NCI-H526 treated with DMSO at 0.1 percent for 48 hours (cell line): ENCODE measurements around the gene ZNF358.
A peak's percentile ranks its signal among the peaks of the same experiment; 100 is the strongest.

ENCODE experiments used
- DNase-seq: peaks from one replicate; lab custom pipeline; 2025; lab: John Stamatoyannopoulos, UW

Gene ZNF358

DNA sequence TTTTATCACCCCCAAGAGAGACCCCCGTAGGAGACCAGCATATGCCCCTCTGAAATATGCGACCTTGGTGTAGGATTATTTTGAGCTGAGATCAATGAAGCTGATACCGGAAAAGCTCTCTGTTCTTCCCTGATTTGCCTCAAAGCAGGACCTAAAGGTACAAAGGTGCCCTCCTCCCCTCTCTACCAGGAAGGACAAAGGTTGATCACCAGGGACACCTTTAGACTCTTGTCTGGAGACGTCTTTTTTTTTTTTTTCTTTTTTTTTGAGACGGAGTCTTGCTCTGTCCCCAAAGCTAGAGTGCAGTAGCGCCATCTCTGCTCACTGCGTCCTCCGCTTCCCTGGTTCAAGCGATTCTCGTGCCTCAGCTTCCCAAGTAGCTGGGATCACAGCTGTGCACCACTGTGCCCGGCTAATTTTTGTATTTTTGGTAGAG lies 26.3 kb upstream of the ZNF358 start:
- DNase-seq = no peak

DNA sequence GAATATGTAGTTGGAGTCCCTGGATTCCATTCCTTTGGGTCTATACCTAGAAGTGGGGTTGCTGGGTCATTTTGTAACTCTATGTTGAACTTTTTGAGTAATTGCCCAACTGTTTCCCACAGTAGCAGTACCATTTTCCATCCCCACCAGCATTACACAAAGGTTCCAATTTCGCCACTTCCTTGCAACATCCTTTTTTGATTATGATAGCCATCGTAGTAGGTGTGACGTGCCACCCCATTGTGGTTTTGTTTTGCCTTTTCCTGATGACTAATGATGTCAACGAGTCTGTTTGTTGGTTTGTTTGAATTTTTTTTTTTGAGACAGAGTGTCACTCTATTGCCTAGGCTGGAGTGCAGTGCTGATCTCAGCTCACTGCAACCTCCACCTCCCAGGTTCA lies 23.8 kb upstream of the ZNF358 start:
- no peak for DNase-seq

DNA sequence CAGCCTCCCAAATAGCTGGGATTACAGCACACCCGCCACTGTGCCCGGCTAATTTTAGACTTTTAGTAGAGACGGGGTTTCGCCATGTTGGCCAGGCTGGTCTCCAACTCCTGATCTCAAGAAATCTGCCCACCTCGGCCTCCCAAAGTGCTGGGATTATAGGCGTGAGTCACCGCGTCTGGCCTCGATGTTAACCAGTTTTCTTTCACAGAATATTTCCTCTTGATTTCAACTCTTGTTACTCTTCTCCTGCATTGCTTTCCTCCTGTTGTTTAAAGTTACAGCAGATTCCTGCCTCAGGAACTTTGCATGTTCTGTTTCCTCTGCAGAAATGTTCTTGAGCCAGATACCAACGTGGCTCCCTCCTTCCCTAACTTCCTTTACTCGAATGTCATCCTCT lies 23.3 kb upstream of the ZNF358 start:
- no peak for DNase-seq

DNA sequence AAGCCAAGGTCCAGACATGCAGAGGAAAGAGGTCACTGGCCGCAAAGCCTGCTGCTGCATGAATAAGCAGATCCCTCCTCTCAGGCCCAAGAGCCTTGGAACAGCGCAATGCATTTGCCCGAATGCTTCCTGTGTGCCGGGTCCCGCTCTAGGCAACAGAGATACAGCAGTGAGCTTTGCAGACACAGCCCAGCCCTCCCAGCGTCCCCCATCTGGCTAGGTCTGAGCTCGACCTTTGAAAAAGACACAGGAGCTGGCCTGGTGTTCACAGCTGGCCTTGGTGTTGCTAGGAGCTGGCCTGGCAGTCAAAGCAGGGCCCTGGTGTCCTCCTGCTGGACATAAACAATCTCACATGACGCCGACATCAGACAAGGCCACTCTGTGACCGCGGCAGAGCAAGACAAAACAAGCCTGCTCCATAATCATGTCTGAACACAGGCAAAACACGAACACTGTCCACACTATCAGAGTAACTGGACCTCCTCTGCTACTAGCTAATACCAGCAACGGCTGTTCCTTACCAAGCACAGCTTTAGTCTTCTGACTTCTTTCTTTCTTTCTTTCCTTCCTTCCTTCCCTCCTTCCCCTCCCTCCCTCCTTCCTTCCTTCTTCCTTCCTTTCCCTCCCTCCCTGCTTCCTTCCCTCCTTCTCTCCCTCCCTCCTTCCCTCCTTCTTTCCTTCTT lies 21.3 kb upstream of the ZNF358 start:
- DNase-seq = no peak

DNA sequence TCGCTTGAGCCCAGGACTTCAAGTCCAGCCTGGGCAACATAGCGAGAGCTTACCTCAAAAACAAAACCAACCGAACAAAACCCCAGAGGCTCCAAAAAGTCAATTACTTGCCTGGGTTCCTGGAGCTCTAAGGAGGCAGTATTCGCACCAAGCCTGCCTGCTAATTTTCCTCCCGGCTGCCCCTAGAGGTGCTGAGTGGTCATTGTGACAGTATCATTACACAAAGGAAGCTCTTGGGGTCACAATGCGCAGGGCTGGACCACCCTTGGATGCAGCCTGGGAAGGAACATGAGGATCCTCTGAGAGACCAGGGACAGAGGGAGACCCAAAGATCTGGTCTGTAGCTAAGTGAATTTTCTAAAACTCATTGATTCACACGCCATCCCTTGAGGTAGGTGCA lies 18.6 kb upstream of the ZNF358 start:
- no peak for DNase-seq

DNA sequence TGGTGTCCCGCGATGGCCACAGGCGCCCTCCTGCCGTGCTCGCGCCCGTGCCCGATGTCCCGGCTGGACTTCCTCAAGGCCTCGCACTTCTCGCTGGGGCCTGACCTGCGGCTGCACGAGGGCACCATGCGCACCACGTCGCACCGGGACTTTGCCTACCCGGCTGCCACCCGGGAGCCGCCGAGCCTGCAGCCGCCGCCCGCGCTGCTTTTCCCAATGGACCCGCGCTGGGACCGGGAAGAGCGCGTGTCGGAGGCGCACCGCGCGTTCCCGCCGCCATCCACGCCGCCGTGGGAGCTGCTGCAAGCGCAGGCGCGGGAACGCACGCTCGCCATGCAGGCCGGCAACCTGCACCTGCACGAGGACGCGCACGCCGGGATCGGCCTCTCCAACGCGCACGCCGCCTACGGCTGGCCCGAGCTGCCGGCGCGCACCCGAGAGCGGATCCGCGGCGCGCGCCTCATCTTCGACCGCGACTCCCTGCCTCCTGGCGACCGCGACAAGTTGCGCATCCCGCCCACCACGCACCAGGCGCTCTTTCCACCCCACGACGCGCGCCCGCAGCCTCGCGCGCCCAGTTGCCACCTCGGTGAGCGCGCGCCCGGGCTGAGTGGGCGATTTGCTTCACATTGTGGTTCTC lies 15.0 kb upstream of the ZNF358 start:
- peak; percentile 46 for DNase-seq

DNA sequence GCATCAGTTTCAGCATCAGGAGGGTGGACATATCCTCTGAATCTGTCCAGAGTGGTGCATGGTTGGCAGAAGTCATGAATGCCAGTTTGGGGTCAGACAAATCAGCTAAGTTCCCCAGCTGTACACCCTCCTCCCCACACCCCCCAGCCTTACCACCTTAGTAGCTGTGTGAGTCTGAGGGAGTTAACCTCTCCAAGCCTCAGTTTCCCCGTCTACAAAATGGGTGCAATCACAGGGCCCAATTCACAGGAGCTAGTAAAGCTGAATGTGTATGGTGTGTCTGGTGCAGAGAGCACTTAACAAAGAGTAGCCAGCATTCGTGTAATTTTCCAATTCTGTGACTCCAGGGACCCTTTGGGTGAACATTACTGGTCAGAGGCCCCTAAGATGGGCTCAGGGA lies 13.4 kb upstream of the ZNF358 start:
- no peak for DNase-seq

DNA sequence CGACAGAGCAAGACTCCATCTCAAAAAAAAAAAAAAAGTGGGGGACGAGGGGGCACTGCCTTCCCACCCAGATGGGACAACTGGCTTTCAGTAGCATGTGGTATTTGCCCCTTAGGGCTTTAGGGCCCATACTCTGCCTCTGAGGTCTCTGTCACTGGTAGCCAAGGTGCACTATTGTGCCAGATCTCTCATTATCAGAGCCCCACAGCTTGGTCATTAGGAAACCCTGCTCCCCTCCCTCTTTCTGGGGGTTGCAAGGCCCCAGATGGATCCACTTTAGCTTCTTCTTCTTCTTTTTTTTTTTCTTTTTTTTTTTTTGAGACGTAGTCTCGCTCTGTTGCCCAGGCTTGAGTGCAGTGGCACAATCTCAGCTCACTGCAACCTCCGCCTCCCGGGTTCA lies 11.2 kb upstream of the ZNF358 start:
- no peak for DNase-seq

DNA sequence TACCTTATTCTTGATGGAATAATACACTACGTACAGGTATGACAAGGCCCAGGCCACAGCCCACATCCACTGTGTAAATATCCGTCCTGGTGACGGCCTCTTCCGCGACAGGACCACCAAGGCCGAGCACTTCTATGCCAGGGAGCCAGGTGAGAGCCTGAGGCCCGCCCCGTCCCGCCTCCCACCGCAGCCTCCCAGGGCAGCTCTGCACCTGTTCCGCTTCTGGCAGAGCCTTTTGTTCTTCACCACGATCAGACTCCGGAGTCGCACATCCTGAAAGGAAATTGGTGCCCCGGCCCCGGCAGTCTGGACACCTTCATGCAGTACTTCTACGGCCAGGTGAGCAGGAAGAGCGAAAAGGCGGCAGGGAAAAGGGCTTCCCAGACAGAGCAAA lies 10.6 kb upstream of the ZNF358 start:
- DNase-seq = peak; percentile 16

DNA sequence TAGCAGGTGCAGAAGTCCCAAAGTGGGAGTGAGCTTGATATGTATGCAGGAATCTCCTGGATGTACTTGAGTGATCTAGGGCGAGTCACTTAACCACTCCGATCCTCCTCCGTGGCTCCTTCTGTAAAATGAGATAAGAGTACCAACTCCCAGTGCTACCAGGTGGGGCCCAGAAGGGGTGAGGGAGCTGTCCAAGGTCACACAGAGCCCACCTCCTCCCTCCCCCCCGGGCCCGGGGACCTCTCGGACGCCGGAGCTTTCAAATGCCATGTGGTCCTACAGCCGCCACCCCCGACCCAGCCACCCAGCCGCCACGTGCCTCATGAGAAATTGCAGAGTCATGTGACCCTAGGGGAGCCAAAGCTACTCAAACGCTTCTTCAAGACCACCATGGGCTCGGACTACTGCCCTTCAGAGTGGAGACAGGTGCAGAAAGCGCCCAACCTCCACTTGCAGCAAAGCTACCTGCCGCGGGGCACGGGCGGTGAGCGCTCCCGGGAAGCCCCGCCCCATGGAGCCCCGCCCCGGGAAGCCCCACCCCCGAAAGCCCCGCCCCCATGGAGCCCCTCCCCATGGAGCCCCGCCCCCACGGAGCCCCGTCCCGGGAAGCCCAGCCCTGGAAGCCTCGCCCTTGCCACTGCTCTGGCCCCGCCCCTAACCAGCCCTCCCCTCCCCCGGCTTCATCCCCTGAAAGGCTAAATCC lies 10.1 kb upstream of the ZNF358 start:
- peak; percentile 68 for DNase-seq

DNA sequence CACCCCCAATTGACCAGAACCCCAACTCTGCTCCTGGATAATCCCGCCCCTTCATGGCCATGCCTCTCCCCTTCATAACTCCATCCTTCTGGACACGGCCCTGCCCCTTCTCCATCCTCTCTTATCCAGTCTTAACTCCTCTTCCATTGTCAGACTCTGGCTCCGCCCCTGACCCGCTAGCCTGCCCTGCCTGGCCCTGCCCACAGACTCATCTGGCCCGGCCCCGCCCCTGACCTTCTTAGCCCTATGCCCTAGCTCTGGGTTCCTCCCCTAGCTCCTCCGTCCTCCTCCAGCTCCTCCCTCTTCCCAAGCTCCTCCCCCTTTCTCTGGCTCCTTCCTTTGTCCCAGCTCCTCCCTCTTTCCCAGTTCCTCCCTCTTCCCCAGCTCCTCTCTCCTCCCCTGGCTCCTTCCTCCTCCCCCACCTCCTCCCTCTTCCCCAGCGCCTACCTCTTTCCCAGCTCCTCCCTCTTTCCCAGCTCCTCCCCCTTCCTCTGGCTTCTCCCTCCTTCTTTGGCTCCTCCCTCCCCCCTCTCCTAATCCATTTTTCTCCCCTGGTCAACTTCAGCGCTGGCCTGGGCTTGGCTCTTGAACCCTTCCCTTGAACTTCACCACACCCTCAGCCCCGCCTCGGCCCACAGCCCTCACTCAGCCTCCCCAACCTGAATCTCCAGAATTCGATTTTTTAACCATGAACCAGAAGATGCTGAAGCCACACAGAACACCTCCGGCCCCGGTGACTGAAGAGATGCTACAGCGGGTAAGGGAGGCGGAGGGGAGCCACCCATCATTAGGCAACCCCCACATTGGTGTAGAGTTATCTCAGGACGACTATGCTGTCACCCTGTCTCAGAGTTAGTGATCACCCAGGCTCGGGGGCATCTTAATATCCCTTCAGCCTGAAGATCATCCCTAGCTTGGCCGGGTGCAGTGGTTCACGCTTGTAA lies 9.2 kb upstream of the ZNF358 start:
- peak; percentile 68 for DNase-seq

DNA sequence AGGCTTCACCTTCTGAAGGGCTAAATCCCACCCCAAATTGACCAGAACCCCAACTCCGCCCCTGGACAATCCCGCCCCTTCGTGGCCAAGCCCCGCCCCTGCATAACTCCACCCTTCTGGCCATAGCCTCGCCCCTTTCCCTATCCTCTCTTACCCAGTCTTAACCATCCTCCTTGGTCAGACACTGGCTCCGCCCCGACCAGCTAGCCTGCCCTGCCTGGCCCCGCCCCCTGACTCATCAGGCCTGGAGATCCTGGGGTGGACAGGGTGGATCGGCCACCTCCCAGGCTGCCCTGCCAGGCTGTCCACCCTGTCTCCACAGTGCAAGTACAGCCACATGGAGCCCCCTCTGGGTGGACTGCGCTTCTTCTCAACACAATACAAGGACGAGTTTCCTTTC lies 8.0 kb upstream of the ZNF358 start:
- no peak for DNase-seq

DNA sequence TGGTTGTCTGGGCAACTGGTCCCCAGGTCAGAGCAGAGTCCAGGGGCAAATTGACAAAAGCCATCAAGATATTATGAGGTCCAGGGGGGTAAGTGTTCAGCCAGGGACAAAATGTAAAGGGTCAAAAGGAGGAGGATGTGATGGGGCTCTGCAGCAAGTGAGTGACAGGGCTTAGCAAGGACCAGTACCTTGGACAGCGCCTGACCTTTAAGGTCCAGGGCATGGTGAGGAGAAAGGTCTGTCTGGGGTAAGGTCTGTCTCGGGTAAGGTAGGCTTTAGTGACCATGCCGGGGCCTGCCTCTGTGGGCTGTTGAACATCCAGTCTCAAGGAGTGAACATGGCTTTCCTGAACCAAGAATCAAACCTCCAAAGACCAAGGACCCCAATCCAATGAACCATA lies 6.3 kb upstream of the ZNF358 start:
- no peak for DNase-seq

DNA sequence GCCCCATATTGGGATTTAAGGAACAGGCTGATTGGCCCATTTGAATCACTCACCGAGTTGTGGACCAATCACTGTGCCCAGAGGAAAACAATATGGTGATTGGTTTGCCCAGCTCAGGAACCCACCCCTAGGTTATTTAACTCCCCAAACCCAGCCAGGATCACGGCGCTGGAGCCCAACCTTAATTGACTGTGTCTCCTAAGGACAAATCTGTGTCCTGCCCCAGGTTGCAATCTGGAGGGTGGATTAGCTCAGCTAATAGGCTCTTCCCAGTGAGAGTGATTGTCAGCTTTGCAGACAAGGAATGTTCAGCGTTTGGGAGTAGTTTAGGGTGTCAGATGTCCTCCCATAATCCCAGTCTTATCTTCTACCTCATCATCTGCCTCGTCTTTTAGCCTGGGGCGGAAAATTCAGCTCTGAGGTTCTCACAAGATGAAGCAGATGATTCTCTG lies 3.5 kb upstream of the ZNF358 start:
- DNase-seq = no peak

DNA sequence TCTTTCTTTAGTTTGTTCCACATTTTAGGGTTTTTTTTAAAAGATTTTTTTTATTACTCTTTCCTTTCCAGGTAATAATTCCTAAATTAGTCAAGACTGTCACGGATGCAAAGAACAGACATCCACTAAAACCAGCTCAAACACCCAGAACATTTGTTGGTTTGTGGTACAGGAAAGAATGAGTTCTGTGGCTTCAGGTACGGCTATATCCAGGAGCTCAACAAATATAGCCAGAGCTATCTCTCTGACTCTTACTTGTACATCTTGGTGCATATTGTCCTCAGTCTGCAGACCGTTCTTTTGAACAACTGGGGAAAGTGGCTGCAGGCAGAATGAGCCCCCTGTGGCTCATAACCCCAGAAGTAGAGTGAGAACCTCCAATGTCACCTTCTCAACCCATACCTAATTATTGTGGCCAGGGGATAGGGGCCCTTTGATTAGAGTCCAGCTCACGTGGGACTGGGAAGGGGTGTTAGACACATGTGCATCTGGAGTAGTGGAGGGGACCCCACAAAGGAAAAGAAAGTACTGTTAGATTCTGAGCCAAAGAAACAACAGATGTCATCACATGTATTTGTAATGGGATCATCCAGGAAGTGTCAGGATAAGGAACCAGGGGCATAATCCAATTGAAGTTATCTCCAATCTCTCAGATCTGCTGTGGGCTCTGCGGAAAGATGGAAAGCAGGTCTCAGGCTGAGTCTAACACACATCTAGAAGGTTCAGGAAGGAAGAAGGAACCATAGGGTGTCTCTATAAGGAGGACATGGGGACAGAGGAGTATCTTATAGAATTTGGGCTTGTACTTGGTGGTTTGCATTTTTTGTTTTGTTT lies 1.9 kb upstream of the ZNF358 start:
- DNase-seq = no peak

DNA sequence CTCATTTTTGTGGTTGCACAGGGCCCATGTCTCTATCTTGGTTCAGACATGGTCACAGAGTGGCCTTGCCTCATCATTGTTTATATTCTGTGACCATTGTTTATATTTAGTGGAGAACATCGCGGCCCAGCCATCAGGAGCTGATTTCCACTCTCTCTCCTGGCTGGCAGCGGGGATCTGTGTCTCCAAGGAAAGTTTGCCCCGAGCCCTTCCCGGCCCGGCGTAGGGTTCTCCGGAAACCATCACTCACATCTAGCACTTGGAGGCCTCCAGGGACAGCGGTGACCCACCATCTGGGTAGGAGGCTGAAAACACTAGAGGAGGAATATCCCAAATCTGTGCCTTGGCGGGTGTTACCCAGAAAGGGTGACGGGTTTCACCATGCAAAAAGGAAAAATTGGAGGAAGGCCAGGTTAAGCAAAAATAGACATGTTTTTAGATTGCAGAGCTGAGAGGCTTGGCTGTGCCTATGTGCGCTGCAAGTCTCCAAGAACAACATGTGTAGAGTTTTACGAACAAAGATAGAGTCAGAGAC lies 726 bp upstream of the ZNF358 start:
- DNase-seq = no peak

DNA sequence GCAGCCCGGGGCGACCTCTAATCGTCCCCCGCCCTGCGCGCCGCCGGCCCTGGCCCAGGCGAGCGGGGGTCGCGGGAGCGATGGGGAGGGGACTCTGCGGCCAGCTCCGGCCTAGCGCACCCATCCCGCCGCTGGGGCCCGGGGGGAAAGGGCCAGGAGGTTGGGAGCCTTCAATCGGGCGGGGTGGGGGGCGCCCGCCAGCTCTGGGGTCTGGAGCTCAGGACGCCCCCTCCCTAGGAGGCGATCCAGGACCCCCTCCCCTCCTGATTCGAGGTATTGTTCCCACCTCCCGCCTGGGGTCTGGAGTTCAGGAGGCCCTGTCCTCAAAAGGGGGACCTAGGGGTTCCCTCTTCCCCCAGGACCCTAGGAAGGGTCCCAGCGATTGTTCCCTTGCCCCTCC lies 430 bp downstream of the ZNF358 start:
- no peak for DNase-seq

DNA sequence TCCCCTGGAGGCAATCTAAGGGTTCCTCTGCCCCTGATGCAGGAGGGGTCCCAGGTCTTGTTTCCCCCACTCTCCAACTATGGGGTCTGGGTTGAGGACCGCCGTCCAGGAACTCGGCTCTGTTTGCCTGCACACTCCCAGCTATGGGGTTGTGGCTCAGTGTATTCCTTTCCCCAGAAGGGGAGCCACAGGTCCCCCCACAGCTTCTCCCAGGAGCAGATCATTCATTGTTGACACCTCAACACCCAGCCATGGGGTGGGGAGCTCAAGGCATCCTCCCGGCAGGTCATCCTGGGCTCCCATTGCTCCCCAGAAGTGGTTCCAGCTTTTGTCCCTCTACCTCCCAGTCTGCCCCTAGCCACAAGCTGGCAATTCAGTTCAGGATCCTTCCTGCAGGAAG lies 975 bp downstream of the ZNF358 start:
- DNase-seq = no peak

DNA sequence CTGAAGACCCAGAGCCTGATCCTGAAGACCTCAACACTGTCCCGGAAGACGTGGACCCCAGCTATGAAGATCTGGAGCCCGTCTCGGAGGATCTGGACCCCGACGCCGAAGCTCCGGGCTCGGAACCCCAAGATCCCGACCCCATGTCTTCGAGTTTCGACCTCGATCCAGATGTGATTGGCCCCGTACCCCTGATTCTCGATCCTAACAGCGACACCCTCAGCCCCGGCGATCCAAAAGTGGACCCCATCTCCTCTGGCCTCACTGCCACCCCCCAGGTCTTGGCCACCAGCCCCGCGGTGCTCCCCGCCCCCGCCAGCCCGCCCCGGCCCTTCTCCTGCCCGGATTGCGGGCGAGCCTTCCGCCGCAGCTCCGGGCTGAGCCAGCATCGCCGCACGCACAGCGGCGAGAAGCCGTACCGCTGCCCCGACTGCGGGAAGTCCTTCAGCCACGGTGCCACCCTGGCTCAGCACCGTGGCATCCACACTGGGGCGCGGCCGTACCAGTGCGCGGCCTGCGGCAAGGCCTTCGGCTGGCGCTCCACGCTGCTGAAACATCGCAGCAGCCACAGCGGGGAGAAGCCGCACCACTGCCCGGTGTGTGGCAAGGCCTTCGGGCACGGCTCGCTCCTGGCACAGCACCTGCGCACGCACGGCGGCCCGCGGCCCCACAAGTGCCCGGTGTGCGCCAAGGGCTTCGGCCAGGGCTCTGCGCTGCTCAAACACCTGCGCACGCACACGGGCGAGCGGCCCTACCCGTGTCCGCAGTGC lies 3.6 kb downstream of the ZNF358 start:
- no peak for DNase-seq
